CD4-positive, alpha-beta T cell treated with Interferon alpha-2 for 1 hour (primary cell): Measurements from ENCODE around the gene SFXN5.

Source experiments
- DNase-seq, 2 donors: peaks; one replicate each; pipeline ENCODE4 v3.0.0-alpha.2; 2020 to 2022

SFXN5 gene

GRCh38 chr2:72992734-72993102 lies 78.8 kb downstream of the SFXN5 start:
- no peak for DNase-seq

- DNase-seq: no peak
These were observed 79.4 kb downstream of the SFXN5 start for GRCh38 chr2:72991980-72992733.

DNA sequence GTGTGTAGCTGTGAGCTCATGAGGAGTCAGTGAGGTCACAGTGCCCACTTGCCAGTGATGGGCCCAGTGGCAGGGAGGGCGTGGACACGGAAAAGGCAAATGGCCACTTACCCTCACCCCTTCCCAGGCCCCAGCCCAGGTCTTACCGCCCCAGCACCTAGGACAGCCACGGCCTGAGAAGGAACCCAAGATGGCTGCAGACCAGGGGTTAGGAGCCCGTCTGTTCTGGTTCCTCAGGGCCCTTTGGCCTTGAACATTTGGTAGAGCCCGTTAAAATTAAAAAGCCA lies 80.1 kb downstream of the SFXN5 start:
- no peak for DNase-seq

- DNase-seq: no peak
These were observed 80.6 kb downstream of the SFXN5 start for GRCh38 chr2:72990695-72991438.

DNA sequence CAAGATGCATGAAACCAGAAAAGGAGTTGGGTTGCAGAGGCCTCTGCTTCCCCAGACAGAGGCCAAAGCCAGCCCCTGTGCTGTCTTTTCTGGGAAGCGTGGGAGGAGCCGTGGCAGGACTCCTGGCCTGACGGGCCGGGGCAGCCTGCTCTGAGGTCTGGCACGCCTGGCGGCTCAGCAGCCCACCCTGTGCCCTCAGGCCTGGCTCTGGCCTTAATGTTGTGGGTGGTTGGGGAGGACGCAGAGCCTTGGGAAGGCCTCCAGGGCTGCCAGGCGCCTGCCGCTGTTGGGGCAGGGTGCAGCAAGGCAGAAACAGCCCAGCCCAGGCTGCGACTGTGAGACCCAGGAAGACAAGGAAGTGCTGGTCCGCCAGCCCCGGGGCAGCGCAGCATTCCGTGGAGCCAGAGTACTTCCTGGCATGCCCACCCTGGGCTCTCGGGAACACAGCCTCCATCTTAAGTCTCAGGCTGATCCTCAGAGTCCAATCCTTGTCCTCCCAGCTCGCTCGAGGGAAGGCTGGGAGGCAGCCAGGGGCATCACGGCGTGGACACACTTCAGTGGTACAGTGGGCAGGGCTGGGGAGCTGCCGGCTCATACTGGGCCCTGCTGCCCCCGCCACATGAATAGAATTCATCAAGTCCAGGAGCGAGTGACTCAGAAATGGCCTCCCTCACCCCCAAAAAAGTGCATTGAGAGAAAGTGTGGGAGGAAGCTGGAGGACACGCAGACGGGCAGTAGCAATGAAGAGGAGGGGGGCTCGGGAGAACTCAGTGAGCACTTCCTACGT lies 81.5 kb downstream of the SFXN5 start:
- no peak for DNase-seq

DNA sequence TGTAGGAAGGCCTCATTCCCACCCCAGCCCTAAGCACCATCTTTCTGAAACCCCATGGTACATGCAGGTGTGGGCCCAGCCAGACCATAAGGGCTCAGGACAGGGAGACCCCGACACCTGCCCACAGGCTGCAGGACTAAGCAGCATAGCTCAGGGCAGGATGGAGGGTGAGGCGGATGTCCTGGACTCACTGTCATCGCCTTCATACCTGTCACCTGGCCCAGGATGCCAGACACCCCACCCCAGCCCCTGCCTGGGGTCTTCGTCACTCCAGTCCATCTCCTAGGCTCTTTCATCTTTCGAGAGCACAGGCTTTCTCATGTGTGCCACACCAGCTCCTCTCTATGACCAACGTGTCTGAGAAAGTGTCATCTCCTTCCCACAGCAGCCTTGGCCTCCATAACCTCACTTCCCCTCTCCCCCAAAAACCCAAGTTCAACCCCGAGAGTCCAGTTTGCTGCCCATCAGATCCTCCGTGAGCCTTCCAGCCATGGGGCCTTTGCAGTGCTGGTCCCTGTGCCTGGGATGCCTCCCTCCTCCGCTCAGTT lies 82.7 kb downstream of the SFXN5 start:
- DNase-seq: no peak

DNA sequence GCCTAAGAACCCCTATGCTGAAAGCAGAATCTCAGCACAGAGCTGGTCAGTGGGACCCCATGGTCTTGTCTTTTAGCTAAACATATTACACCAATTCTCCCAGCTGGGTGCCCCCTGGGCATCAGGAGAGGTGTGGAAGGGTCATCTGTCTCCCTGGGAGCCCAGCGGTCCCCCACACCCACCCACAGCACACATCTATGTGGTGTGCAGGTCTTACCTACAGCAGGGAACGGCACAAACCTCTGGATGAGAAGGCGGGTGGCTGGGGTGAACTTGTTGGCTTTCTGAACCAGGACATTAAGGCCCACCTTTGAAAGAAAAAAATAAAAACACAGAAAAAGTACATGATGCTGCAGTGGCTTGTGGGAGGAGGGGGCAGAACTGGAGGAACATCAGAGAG lies 83.5 kb downstream of the SFXN5 start:
- no peak for DNase-seq

- no peak for DNase-seq
These were observed 85.4 kb downstream of the SFXN5 start for GRCh38 chr2:72985891-72986683.

- no peak for DNase-seq
These were observed 86.4 kb downstream of the SFXN5 start for GRCh38 chr2:72985136-72985535.

GRCh38 chr2:72984172-72984671 lies 87.3 kb downstream of the SFXN5 start:
- no peak for DNase-seq

- DNase-seq: no peak
These were observed 87.9 kb downstream of the SFXN5 start for GRCh38 chr2:72983500-72984161.

- DNase-seq: no peak
These were observed 88.6 kb downstream of the SFXN5 start for GRCh38 chr2:72982781-72983499.

DNA sequence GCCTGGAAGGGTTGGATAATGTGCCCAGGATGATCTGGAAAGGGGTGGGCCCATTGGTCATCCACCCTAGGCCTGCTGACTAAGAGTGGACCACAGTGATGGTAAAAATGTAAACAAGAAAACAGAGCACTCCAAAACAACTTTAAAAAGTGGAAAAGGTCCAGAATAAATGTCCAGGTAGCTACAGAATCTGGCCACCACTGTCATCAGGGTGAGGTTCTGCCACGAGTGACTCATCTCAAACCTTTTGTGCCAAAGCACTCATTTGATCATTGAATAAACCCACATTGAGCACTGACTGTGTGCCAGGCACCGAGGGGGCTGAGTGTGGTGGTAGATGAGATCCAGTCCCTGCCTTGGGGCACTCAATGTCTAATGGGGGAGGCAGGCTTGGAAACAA lies 89.3 kb downstream of the SFXN5 start:
- DNase-seq: no peak

DNA sequence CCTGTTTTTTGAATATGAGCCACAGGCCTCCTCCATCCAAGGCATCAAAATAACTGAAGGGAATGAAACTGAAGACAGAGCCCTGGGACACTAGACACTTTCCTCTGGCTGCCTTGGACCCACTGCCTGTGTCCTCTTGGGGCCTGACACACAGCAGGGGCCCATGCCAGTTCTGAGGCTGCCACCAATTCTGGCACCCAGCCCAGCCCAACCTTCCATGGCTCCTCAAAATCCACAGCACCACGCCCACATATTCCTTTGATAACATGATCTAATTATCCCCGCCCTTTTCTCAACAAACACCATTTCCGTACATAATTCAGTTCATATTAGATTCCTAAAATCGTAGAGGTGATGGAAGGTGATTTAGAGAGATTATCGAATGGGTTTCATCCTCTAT lies 90.0 kb downstream of the SFXN5 start:
- DNase-seq: no peak

GRCh38 chr2:72980535-72981217 lies 90.8 kb downstream of the SFXN5 start:
- no peak for DNase-seq

- DNase-seq: peak in 1 of 2 donors; percentile 9
These were observed 91.6 kb downstream of the SFXN5 start for GRCh38 chr2:72979896-72980295.

- no peak for DNase-seq
These were observed 96.5 kb downstream of the SFXN5 start for GRCh38 chr2:72975017-72975416.

DNA sequence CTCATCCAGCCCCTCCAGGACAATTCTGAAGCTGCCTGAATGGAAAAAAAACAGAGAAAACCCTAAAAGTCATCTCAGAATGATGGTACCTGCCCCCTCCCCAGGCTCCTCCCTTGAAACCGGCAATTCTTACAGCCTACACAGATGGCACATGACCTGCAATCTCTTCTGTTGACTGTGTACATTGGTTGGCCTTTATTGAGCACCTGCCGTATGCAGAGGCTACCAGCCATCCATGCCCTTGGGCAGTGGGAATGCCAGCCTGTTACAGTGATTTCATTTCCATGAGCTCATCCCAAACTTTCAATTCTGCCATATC lies 97.1 kb downstream of the SFXN5 start:
- no peak for DNase-seq

GRCh38 chr2:72973566-72974435 lies 97.7 kb downstream of the SFXN5 start:
- DNase-seq: peak; percentile 20 to 51

GRCh38 chr2:72973137-72973535 lies 98.4 kb downstream of the SFXN5 start:
- no peak for DNase-seq
